Loucy (cell line): Measurements from ENCODE around the gene MAD1L1.

Source experiments
- H2AFZ ChIP-seq: fragments of 200-600 bp; sonication (generic); 2 replicates; pipeline ENCODE4 v1.6.0; 2016; ENCODE audit warnings: antibody characterized with exemption, mild to moderate bottlenecking, low read length, moderate library complexity
- H3F3A ChIP-seq: fragments of 200-600 bp; 2 replicates; pipeline ENCODE4 v1.6.0; 2016; ENCODE audit warnings: antibody characterized with exemption, low read depth, mild to moderate bottlenecking
- H3K27me3 ChIP-seq: fragments of 200-600 bp; sonication (generic); 2 replicates; pipeline ENCODE4 v1.6.1; 2014; ENCODE audit warnings: low read length, mild to moderate bottlenecking; ENCODE audit not compliant: insufficient read depth, poor library complexity, severe bottlenecking
- H3K36me3 ChIP-seq: fragments of 200-600 bp; sonication (generic); 2 replicates; pipeline ENCODE4 v1.6.1; 2016; ENCODE audit warnings: low read length; ENCODE audit not compliant: insufficient read depth
- H3K4me1 ChIP-seq: fragments of 200-600 bp; sonication (generic); 2 replicates; pipeline ENCODE4 v1.5.1; 2014; ENCODE audit warnings: low read length, mild to moderate bottlenecking; ENCODE audit not compliant: insufficient read depth, poor library complexity, severe bottlenecking
- H3K4me2 ChIP-seq: fragments of 200-600 bp; sonication (generic); 2 replicates; pipeline ENCODE4 v1.6.0; 2014; ENCODE audit warnings: antibody characterized with exemption, low read length, low read depth, mild to moderate bottlenecking; ENCODE audit not compliant: poor library complexity, severe bottlenecking
- H3K4me3 ChIP-seq: fragments of 200-600 bp; sonication (generic); 2 replicates; pipeline ENCODE4 v1.5.1; 2014; ENCODE audit warnings: low read length, mild to moderate bottlenecking, mixed read lengths; ENCODE audit not compliant: poor library complexity, severe bottlenecking
- H3K79me2 ChIP-seq: fragments of 200-600 bp; sonication (generic); 2 replicates; pipeline ENCODE4 v1.6.1; 2014; ENCODE audit warnings: low read length; ENCODE audit not compliant: insufficient read depth
- H3K9ac ChIP-seq: fragments of 200-600 bp; sonication (generic); 2 replicates; pipeline ENCODE4 v1.6.0; 2014; ENCODE audit warnings: mild to moderate bottlenecking, low read depth, low read length, moderate library complexity; ENCODE audit not compliant: poor library complexity, severe bottlenecking
- H3K9me2 ChIP-seq: fragments of 200-600 bp; sonication (generic); replicated peaks from 2 replicates; pipeline ENCODE4 v1.6.1; 2016; ENCODE audit warnings: low read depth, low read length, mixed read lengths
- H3K9me3 ChIP-seq: fragments of 200-600 bp; sonication (generic); 2 replicates; pipeline ENCODE4 v1.6.1; 2014; ENCODE audit warnings: mild to moderate bottlenecking, antibody characterized with exemption, low read length, low read depth; ENCODE audit not compliant: insufficient read depth
- H4K20me1 ChIP-seq: fragments of 200-600 bp; sonication (generic); 2 replicates; pipeline ENCODE4 v1.6.0; 2014; ENCODE audit warnings: antibody characterized with exemption, low read length, mild to moderate bottlenecking; ENCODE audit not compliant: insufficient read depth, poor library complexity, severe bottlenecking
- EZH2phosphoT487 ChIP-seq: fragments of 200-600 bp; IDR thresholded peaks from 2 replicates; pipeline ENCODE4 v1.6.1; 2018; ENCODE audit warnings: antibody characterized with exemption, mild to moderate bottlenecking, moderate library complexity, borderline replicate concordance
- TF ChIP-seq, protein P1 (sequence below): fragments of 200-600 bp; sonication (generic); conservative IDR thresholded peaks from 2 replicates; pipeline ENCODE4 v1.5.1; 2014; ENCODE audit warnings: mild to moderate bottlenecking, antibody characterized with exemption, low read length

MAD1L1 gene

GRCh38 chr7:2185715-2186114, 47.0 kb downstream of the MAD1L1 start:
- TF ChIP-seq, protein P1, sequence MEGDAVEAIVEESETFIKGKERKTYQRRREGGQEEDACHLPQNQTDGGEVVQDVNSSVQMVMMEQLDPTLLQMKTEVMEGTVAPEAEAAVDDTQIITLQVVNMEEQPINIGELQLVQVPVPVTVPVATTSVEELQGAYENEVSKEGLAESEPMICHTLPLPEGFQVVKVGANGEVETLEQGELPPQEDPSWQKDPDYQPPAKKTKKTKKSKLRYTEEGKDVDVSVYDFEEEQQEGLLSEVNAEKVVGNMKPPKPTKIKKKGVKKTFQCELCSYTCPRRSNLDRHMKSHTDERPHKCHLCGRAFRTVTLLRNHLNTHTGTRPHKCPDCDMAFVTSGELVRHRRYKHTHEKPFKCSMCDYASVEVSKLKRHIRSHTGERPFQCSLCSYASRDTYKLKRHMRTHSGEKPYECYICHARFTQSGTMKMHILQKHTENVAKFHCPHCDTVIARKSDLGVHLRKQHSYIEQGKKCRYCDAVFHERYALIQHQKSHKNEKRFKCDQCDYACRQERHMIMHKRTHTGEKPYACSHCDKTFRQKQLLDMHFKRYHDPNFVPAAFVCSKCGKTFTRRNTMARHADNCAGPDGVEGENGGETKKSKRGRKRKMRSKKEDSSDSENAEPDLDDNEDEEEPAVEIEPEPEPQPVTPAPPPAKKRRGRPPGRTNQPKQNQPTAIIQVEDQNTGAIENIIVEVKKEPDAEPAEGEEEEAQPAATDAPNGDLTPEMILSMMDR = no peak
- no peak for TF ChIP-seq EZH2phosphoT487
- no peak overlapping the region for H3K4me2 ChIP-seq
- H3K36me3 ChIP-seq = peaks cover 8% of the 10 kb centered on the region; the same call in 1 of the 2 replicates
- H3K9me2 ChIP-seq = no peaks in the 10 kb centered on the region
- no peak overlapping the region for H3K4me3 ChIP-seq
- H3K27me3 ChIP-seq = no peaks in the 10 kb centered on the region
- H3K9me3 ChIP-seq = no peaks in the 10 kb centered on the region
- H3K79me2 ChIP-seq = no peaks in the 10 kb centered on the region
- no peak overlapping the region for H3K9ac ChIP-seq
- no peak overlapping the region for H2AFZ ChIP-seq
- no peaks in the 10 kb centered on the region for H3F3A ChIP-seq
- no peaks in the 10 kb centered on the region for H4K20me1 ChIP-seq
- no peaks in the 10 kb centered on the region for H3K4me1 ChIP-seq

GRCh38 chr7:2182461-2182860, 50.3 kb downstream of the MAD1L1 start:
- Histone ChIP-seq H3K79me2 (no peaks in the 10 kb centered on the region), H3K4me1 (peaks cover 4% of the 10 kb centered on the region), H2AFZ (no peak overlapping the region), H3K4me3 (no peak overlapping the region), H3K4me2 (no peak overlapping the region), H4K20me1 (no peaks in the 10 kb centered on the region), H3K9ac (no peak overlapping the region), H3K9me2 (no peaks in the 10 kb centered on the region), H3F3A (no peaks in the 10 kb centered on the region), H3K27me3 (no peaks in the 10 kb centered on the region), H3K9me3 (no peaks in the 10 kb centered on the region), H3K36me3 (peaks cover 9% of the 10 kb centered on the region; the same call in 1 of the 2 replicates)
- TF ChIP-seq, protein P1 = no peak
- no peak for TF ChIP-seq EZH2phosphoT487

- no peaks in the 10 kb centered on the region for H3F3A ChIP-seq
- no peak overlapping the region for H3K4me3 ChIP-seq
- no peaks in the 10 kb centered on the region for H3K9me2 ChIP-seq
- no peaks in the 10 kb centered on the region for H3K27me3 ChIP-seq
- no peaks in the 10 kb centered on the region for H3K9me3 ChIP-seq
- H3K36me3 ChIP-seq = peaks cover 9% of the 10 kb centered on the region; the same call in 1 of the 2 replicates
- H3K4me1 ChIP-seq = peaks cover 4% of the 10 kb centered on the region
- no peaks in the 10 kb centered on the region for H4K20me1 ChIP-seq
- no peak overlapping the region for H3K9ac ChIP-seq
- TF ChIP-seq, protein P1 = no peak
- no peak for TF ChIP-seq EZH2phosphoT487
- H2AFZ ChIP-seq = no peak overlapping the region
- no peaks in the 10 kb centered on the region for H3K79me2 ChIP-seq
- no peak overlapping the region for H3K4me2 ChIP-seq
Measured at GRCh38 chr7:2181077-2181854, 51.5 kb downstream of the MAD1L1 start.
